HepG2 (cell line): ENCODE results near the gene CLIC3. TPM values are rescaled to one million over a fixed set of nuclear protein-coding genes. Genes with fewer than 3 reads are reported as not detected.

Experiments
- BCL3 ChIP-seq: sonication (generic); formaldehyde crosslinking; IDR thresholded peaks from 2 replicates; pipeline ENCODE4 v1.5.1; 2020; ENCODE audit warnings: mild to moderate bottlenecking, missing genetic modification reagents, moderate library complexity
- BORCS8-MEF2B ChIP-seq: sonication (generic); formaldehyde crosslinking; IDR thresholded peaks from 2 replicates; pipeline ENCODE4 v1.8.0; 2022; ENCODE audit warnings: mild to moderate bottlenecking, missing genetic modification reagents
- CCDC6 ChIP-seq: sonication (generic); formaldehyde crosslinking; IDR thresholded peaks from 2 replicates; pipeline ENCODE4 v1.8.1; 2022; ENCODE audit warnings: mild to moderate bottlenecking, missing genetic modification reagents, moderate library complexity
- FOXK2 ChIP-seq: fragments of 450-650 bp; IDR thresholded peaks from 2 replicates; pipeline ENCODE4 v1.6.1; 2016
- FOXP1 ChIP-seq, 2 experiments: fragments of 450-650 bp in 1 of 2; IDR thresholded peaks; 2 replicates each; pipeline ENCODE4 v1.6.1; 2017 to 2018; ENCODE audit warnings: antibody characterized with exemption in 1 of 2
- HIVEP1 ChIP-seq: sonication (generic); formaldehyde crosslinking; IDR thresholded peaks from 2 replicates; pipeline ENCODE4 v1.4.0; 2020; ENCODE audit warnings: mild to moderate bottlenecking, missing genetic modification reagents
- MTA1 ChIP-seq: sonication (generic); formaldehyde crosslinking; IDR thresholded peaks from 2 replicates; pipeline ENCODE4 v1.4.0; 2020; ENCODE audit warnings: missing genetic modification reagents, mild to moderate bottlenecking, borderline replicate concordance
- MTF1 ChIP-seq: sonication (generic); formaldehyde crosslinking; IDR thresholded peaks from 2 replicates; pipeline ENCODE4 v1.5.0; 2020; ENCODE audit warnings: missing genetic modification reagents
- NR2F1 ChIP-seq, 2 experiments: fragments of 450-650 bp in 1 of 2; formaldehyde crosslinking in 1 of 2; IDR thresholded peaks; 2 replicates each; pipeline versions ENCODE4 v1.5.0 to v1.6.1; 2016 to 2020; ENCODE audit warnings: mild to moderate bottlenecking in 1 of 2, missing compliant biosample characterization in 1 of 2, missing genetic modification reagents in 1 of 2, moderate library complexity in 1 of 2
- SMAD9 ChIP-seq: sonication (generic); formaldehyde crosslinking; IDR thresholded peaks from 2 replicates; pipeline ENCODE4 v1.5.1; 2020; ENCODE audit warnings: mild to moderate bottlenecking, missing genetic modification reagents
- SRSF1 ChIP-seq: fragments of 200-400 bp; formaldehyde crosslinking; optimal IDR thresholded peaks from 2 replicates; pipeline ENCODE3; 2017; ENCODE audit warnings: mild to moderate bottlenecking, low read depth, low read length, moderate library complexity
- USF2 ChIP-seq, 2 experiments: sonication (generic) in 1 of 2; formaldehyde crosslinking in 1 of 2; IDR thresholded peaks; 2 replicates each; pipeline versions ENCODE4 v1.5.1 to v1.6.1; 2011 to 2020; ENCODE audit warnings: borderline replicate concordance in 1 of 2, low read depth in 1 of 2, low read length in 1 of 2, mild to moderate bottlenecking in 1 of 2, missing genetic modification reagents in 1 of 2, moderate library complexity in 1 of 2
- ZBTB7A ChIP-seq: sonication (generic); formaldehyde crosslinking; IDR thresholded peaks from 2 replicates; pipeline ENCODE4 v1.8.0; 2022; ENCODE audit warnings: mild to moderate bottlenecking, missing genetic modification reagents
- ZNF263 ChIP-seq: sonication (generic); formaldehyde crosslinking; IDR thresholded peaks from 2 replicates; pipeline ENCODE4 v1.4.0; 2020; ENCODE audit warnings: missing genetic modification reagents
- ZNF432 ChIP-seq: sonication (generic); formaldehyde crosslinking; IDR thresholded peaks from 2 replicates; pipeline ENCODE4 v1.5.0; 2020; ENCODE audit warnings: missing genetic modification reagents, mild to moderate bottlenecking, borderline replicate concordance
- ZNF510 ChIP-seq: sonication (generic); formaldehyde crosslinking; IDR thresholded peaks from 2 replicates; pipeline ENCODE4 v1.4.0; 2020; ENCODE audit warnings: low read depth, mild to moderate bottlenecking, missing genetic modification reagents
- ZNF660 ChIP-seq: sonication (generic); formaldehyde crosslinking; IDR thresholded peaks from 2 replicates; pipeline ENCODE4 v1.5.1; 2020; ENCODE audit warnings: mild to moderate bottlenecking, low read depth, missing genetic modification reagents, borderline replicate concordance
- ZNF710 ChIP-seq: sonication (generic); formaldehyde crosslinking; IDR thresholded peaks from 2 replicates; pipeline ENCODE4 v1.5.0; 2020; ENCODE audit warnings: mild to moderate bottlenecking, missing genetic modification reagents, borderline replicate concordance
- ZNF891 ChIP-seq: sonication (generic); formaldehyde crosslinking; IDR thresholded peaks from 2 replicates; pipeline ENCODE4 v1.5.0; 2020; ENCODE audit warnings: mild to moderate bottlenecking, missing genetic modification reagents
- polyA plus RNA-seq, 8 experiments: library from polyadenylated mRNA; depleted of rRNA in 3 of 8; stranded (reverse) in 7 of 8; unstranded in 1 of 8; fragments of >200 nt; fragmentation: Illumina TruSeq in 4 of 8; extraction: Trizol in 4 of 8; gene quantifications; 2 replicates each; pipeline versions ENCODE4 v1.2.1 to v1.2.3, GENCODE V29; 2011 to 2016; ENCODE audit warnings: low read depth in 4 of 8, missing spikeins in 1 of 8, mixed read lengths in 1 of 8; ENCODE audit not compliant: insufficient read depth in 1 of 8
- total RNA-seq, 5 experiments: library from RNA; depleted of rRNA; stranded (reverse); fragments of >200 nt; fragmentation: Illumina TruSeq; extraction: Trizol; gene quantifications; 2 replicates each; pipeline ENCODE4 v1.2.3, GENCODE V29; 2016; ENCODE audit warnings: low read depth in 1 of 5
- TF ChIP-seq, protein P1 (sequence below): sonication (generic); formaldehyde crosslinking; IDR thresholded peaks from 2 replicates; pipeline ENCODE4 v1.8.1; 2023; ENCODE audit warnings: mild to moderate bottlenecking, moderate library complexity, missing genetic modification reagents
- TF ChIP-seq, protein P2 (sequence below): sonication (generic); formaldehyde crosslinking; IDR thresholded peaks from 2 replicates; pipeline ENCODE4 v1.9.0; 2022; ENCODE audit warnings: low read depth, missing genetic modification reagents

The CLIC3 gene
- total and polyA plus RNA-seq, 2 of the 13 experiments (the other 11 are each of a cell fraction or from before 2014, with no cell fraction given), result 0.51 to 1.5 TPM

- TF ChIP-seq BCL3 (CRISPR knock-in tag) (no peak), FOXK2 (no peak), FOXP1 (IDR thresholded peaks at IDR 0.05) (no peak), FOXP1 (CRISPR knock-in tag; IDR thresholded peaks at IDR 0.05) (no peak), ZNF263 (CRISPR knock-in tag) (no peak), ZBTB7A (CRISPR knock-in tag) (no peak), ZNF432 (CRISPR knock-in tag) (no peak), NR2F1 (CRISPR knock-in tag; IDR thresholded peaks at IDR 0.05) (no peak), ZNF510 (no peak), USF2 (IDR thresholded peaks at IDR 0.05; ENCODE audit: low read depth, low read length) (no peak), USF2 (CRISPR knock-in tag; IDR thresholded peaks at IDR 0.05; ENCODE audit: borderline replicate concordance) (no peak), MTA1 (CRISPR knock-in tag) (peak; percentile 62; the same call in 1 of the 2 replicates), ZNF660 (CRISPR knock-in tag) (no peak), ZNF891 (no peak), ZNF710 (CRISPR knock-in tag) (no peak), MTF1 (no peak), SMAD9 (CRISPR knock-in tag) (no peak), BORCS8-MEF2B (CRISPR knock-in tag) (no peak), HIVEP1 (CRISPR knock-in tag) (no peak), CCDC6 (CRISPR knock-in tag) (no peak), SRSF1 (no peak)
- TF ChIP-seq, protein P1, sequence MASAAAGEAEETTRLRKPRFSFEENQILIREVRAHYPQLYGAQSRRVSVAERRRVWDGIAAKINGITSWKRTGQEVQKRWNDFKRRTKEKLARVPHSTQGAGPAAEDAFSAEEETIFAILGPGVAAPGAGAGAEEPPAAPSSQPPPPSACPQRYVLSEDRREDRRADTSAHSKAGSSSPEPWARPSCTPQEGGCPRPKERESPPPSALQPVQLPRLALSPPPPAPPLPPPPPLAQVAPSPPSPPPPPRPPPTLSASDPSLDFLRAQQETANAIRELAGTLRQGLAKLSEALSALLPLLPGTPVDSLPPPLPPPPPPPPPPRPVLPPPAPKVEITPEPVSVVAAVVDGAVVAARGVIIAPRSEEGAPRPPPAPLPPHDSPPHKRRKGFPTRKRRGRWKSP, result no peak
- TF ChIP-seq, protein P2, sequence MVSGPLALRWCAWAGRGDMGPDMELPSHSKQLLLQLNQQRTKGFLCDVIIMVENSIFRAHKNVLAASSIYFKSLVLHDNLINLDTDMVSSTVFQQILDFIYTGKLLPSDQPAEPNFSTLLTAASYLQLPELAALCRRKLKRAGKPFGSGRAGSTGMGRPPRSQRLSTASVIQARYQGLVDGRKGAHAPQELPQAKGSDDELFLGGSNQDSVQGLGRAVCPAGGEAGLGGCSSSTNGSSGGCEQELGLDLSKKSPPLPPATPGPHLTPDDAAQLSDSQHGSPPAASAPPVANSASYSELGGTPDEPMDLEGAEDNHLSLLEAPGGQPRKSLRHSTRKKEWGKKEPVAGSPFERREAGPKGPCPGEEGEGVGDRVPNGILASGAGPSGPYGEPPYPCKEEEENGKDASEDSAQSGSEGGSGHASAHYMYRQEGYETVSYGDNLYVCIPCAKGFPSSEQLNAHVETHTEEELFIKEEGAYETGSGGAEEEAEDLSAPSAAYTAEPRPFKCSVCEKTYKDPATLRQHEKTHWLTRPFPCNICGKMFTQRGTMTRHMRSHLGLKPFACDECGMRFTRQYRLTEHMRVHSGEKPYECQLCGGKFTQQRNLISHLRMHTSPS (CRISPR knock-in tag), result peak; percentile 82
Measured at GRCh38 chr9:137001857-137002645, 5.7 kb upstream of the CLIC3 start (continued).
